NB4 (cell line): ENCODE measurements around the gene GPC5.

Source experiments
- TF ChIP-seq, protein P1 (sequence below): IDR thresholded peaks from one replicate; pipeline ENCODE4 v1.5.1; 2012; ENCODE audit warnings: low read depth, low read length
- TF ChIP-seq, protein P2 (sequence below): IDR thresholded peaks from 2 replicates; pipeline ENCODE4 v1.6.1; 2011; ENCODE audit warnings: low read depth, low read length

DNA sequence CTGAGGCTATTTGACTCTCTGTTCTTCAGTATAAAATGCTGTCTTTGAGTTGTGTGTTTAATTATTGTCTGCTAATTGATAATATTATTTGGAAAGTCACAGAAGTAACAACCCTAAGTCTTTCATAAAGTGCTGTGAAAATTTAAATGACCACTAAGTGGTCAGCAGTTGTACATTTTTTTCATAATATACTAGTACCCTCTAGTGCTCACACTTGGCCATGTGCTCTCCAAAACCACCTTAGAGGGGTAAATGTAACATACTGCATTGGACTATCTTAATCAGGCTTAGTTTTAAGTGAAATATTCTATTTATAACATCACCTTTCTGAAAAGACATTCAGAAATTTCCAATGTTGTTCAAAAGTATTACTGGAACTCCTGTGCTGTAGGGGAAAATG lies 745.3 kb downstream of the GPC5 start:
- TF ChIP-seq, protein P1, sequence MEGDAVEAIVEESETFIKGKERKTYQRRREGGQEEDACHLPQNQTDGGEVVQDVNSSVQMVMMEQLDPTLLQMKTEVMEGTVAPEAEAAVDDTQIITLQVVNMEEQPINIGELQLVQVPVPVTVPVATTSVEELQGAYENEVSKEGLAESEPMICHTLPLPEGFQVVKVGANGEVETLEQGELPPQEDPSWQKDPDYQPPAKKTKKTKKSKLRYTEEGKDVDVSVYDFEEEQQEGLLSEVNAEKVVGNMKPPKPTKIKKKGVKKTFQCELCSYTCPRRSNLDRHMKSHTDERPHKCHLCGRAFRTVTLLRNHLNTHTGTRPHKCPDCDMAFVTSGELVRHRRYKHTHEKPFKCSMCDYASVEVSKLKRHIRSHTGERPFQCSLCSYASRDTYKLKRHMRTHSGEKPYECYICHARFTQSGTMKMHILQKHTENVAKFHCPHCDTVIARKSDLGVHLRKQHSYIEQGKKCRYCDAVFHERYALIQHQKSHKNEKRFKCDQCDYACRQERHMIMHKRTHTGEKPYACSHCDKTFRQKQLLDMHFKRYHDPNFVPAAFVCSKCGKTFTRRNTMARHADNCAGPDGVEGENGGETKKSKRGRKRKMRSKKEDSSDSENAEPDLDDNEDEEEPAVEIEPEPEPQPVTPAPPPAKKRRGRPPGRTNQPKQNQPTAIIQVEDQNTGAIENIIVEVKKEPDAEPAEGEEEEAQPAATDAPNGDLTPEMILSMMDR: no peak
- TF ChIP-seq, protein P2, sequence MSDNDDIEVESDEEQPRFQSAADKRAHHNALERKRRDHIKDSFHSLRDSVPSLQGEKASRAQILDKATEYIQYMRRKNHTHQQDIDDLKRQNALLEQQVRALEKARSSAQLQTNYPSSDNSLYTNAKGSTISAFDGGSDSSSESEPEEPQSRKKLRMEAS: no peak
